ENCODE measurements around the gene FSD1.

GRCh38 chr19:4346020-4346383, 41.6 kb downstream of the FSD1 start:
- TF ChIP-seq POLR2A (IDR thresholded peaks at IDR 0.05; ENCODE audit: low read depth) (no peak), CTCF (IDR thresholded peaks at IDR 0.05) (no peak), EP300 (IDR thresholded peaks at IDR 0.05) (no peak), POLR2AphosphoS5 (IDR thresholded peaks at IDR 0.05) (no peak)
